ENCODE results near the gene PLCG2. TPM values are rescaled to one million over a fixed set of nuclear protein-coding genes. Genes with fewer than 3 reads are reported as not detected.

PLCG2 gene
- total RNA-seq = 0.30 and 1.8 TPM in 2 replicates

DNA sequence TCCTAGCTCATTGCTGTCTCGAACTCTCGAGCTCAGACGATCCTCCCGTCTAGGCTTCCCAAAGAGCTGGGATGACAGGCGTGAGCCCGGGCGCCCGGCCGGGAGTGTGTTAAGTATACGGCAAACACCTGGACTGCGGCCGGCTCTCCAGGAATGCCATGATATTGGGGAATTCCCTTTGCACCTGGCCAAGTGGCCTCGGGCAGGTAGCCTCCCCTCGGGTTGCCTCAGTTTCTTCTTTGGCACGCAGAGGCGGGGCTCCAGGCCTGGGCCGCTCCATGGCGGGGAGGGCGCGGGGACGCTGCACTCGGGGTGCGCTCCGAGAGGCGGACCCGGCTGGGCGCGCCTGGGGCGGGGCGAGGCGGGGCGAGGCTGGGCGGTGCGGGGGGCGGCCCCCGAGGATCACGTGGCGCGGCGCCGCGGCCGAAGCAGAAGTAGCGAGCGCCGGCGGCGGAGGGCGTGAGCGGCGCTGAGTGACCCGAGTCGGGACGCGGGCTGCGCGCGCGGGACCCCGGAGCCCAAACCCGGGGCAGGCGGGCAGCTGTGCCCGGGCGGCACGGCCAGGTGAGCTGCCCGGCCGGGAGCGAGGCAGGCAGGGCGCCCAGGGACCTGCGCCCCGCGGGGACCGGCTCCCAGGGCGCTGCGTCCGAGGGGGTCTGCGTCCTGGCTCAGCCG lies at the start of gene PLCG2:
Gene PLCG2 (plus strand): TSS at position 431 of the 675 bp plus-strand sequence. CDS start 6,699 bp downstream, outside the sequence.

DNA sequence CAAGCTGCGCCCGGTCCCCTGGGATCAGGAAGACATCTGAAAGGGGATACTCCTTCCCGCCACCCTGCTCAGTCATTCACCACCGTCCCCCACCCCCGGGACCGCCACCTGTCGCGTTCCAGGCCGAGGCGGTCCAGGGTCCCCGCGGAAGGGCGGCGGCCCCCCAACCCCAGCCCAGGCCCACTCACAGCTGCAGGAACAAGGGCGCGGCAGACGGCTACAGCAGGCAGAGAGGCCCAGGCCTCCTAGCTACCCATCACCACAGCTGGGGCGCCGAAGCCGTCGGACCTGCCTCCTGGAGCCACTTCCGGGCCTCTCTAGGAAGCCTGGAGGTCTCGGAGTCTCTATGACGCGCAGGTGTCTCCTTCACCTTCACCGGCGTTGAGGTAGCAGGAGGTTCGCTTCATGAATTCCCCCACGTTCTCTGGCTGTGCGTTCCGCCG lies 232.1 kb downstream of the PLCG2 start, which contains the start of gene SDR42E1:
Gene SDR42E1 (minus strand): TSS at position 272 of the 443 bp plus-strand sequence. CDS start 10,612 bp downstream, outside the sequence.

Other genes starting within 250 kb of the PLCG2 start
- gene SDR42E1, start 232.2 kb downstream of the PLCG2 start, total RNA-seq = under 0.01 and 0.18 TPM in 2 replicates